Measurements from ENCODE around the gene HNF4A. TPM values are rescaled to one million over a fixed set of nuclear protein-coding genes. Genes with fewer than 3 reads are reported as not detected.

The HNF4A gene
- total RNA-seq, 2 donors from 2014 or later = not detected

- H3K4me1 ChIP-seq = no peaks in the 10 kb centered on the region
- no peaks in the 10 kb centered on the region for H3K9me3 ChIP-seq
- no peak overlapping the region for H3K4me3 ChIP-seq
- no peaks in the 10 kb centered on the region for H3K36me3 ChIP-seq
- no peak for DNase-seq (ENCODE audit: low spot score)
- TF ChIP-seq CTCF (IDR thresholded peaks at IDR 0.05) = no peak
- no peaks in the 10 kb centered on the region for H3K27me3 ChIP-seq
- no peak overlapping the region for H3K27ac ChIP-seq
Measured at GRCh38 chr20:44367746-44368145, 12.2 kb downstream of the HNF4A start.

- no peak overlapping the region for H3K4me3 ChIP-seq
- no peak for TF ChIP-seq CTCF (IDR thresholded peaks at IDR 0.05)
- no peak overlapping the region for H3K27ac ChIP-seq
- H3K36me3 ChIP-seq = no peaks in the 10 kb centered on the region
- no peaks in the 10 kb centered on the region for H3K4me1 ChIP-seq
- DNase-seq (ENCODE audit: low spot score) = no peak
- H3K27me3 ChIP-seq = no peaks in the 10 kb centered on the region
- H3K9me3 ChIP-seq = no peaks in the 10 kb centered on the region
Measured at GRCh38 chr20:44370639-44371218, 15.2 kb downstream of the HNF4A start.

- Histone ChIP-seq H3K27ac (no peak overlapping the region), H3K4me1 (no peaks in the 10 kb centered on the region), H3K4me3 (no peak overlapping the region), H3K9me3 (no peaks in the 10 kb centered on the region), H3K27me3 (no peaks in the 10 kb centered on the region), H3K36me3 (no peaks in the 10 kb centered on the region)
- DNase-seq (ENCODE audit: low spot score) = no peak
- TF ChIP-seq CTCF (IDR thresholded peaks at IDR 0.05) = no peak
Measured at GRCh38 chr20:44382641-44383040, 27.1 kb downstream of the HNF4A start.

- no peaks in the 10 kb centered on the region for H3K27me3 ChIP-seq
- H3K27ac ChIP-seq = no peak overlapping the region
- H3K9me3 ChIP-seq = no peaks in the 10 kb centered on the region
- peaks cover 0 to 7% of the 10 kb centered on the region in 2 donors for H3K4me1 ChIP-seq
- peak; percentile 87 for DNase-seq (ENCODE audit: low spot score)
- TF ChIP-seq CTCF (IDR thresholded peaks at IDR 0.05) = peak; percentile 60 to 80
- no peaks in the 10 kb centered on the region for H3K36me3 ChIP-seq
- H3K4me3 ChIP-seq = no peak overlapping the region
Measured at GRCh38 chr20:44384423-44385027, 29.0 kb downstream of the HNF4A start.

GRCh38 chr20:44388466-44389023 is 33.0 kb downstream of the HNF4A start:
- no peak overlapping the region for H3K4me3 ChIP-seq
- H3K4me1 ChIP-seq = peaks cover 0 to 7% of the 10 kb centered on the region in 2 donors
- peak; percentile 68 for DNase-seq (ENCODE audit: low spot score)
- peak; percentile 56 to 76 for TF ChIP-seq CTCF (IDR thresholded peaks at IDR 0.05)
- no peaks in the 10 kb centered on the region for H3K27me3 ChIP-seq
- no peaks in the 10 kb centered on the region for H3K9me3 ChIP-seq
- H3K27ac ChIP-seq = no peak overlapping the region
- no peaks in the 10 kb centered on the region for H3K36me3 ChIP-seq

Data from right atrium auricular region (tissue), 2 donors.